ENCODE measurements around the gene CTNNA3. TPM values are rescaled to one million over a fixed set of nuclear protein-coding genes. Genes with fewer than 3 reads are reported as not detected.
"Not testable (repeated sequence)": the region's sequence is repeated elsewhere in the genome, so short reads cannot be mapped to it uniquely, and the experiment has no call there.

CTNNA3 gene
- total and polyA plus RNA-seq, 7 donors: 0.85 to 66.2 (median 28.1) TPM

DNA sequence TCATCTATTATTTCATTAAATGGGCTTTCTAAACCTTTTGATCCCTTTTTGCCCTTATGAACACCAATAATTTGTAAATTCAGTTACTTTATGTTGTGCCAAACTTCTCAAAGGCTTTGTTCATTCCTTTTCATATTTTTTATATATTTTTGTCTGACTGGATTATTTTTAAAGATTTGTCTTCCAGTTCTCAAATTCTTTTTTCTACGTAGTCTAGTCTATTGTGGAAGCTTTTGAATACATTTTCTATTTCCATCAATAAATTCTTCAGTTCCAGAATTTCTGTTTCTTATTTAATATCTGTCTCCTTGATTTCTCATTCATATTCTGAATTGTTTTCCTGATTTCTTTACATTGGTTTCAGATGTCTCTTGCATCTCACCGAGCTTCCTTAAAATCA lies 108.2 kb downstream of the CTNNA3 start:
- 88 to 89% (median 88%) methylated on average over 2 of the region's 2 CpGs for WGBS, 3 donors
- no peaks in the 10 kb centered on the region for H3K4me1 ChIP-seq
- H3K4me3 ChIP-seq: no peak overlapping the region
- intact Hi-C loops (cut with DNase I): no loop called here
- H3K9me3 ChIP-seq: peaks cover 12% of the 10 kb centered on the region
- H3K27ac ChIP-seq: no peak overlapping the region
- TF ChIP-seq, protein P1, sequence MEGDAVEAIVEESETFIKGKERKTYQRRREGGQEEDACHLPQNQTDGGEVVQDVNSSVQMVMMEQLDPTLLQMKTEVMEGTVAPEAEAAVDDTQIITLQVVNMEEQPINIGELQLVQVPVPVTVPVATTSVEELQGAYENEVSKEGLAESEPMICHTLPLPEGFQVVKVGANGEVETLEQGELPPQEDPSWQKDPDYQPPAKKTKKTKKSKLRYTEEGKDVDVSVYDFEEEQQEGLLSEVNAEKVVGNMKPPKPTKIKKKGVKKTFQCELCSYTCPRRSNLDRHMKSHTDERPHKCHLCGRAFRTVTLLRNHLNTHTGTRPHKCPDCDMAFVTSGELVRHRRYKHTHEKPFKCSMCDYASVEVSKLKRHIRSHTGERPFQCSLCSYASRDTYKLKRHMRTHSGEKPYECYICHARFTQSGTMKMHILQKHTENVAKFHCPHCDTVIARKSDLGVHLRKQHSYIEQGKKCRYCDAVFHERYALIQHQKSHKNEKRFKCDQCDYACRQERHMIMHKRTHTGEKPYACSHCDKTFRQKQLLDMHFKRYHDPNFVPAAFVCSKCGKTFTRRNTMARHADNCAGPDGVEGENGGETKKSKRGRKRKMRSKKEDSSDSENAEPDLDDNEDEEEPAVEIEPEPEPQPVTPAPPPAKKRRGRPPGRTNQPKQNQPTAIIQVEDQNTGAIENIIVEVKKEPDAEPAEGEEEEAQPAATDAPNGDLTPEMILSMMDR (IDR thresholded peaks at IDR 0.05): no peak
- no peaks in the 10 kb centered on the region for H3K27me3 ChIP-seq (ENCODE audit: insufficient read depth in 3 of 3, low read length in 2 of 3)
- ATAC-seq (no peak), DNase-seq (no peak)
- no peaks in the 10 kb centered on the region for H3K36me3 ChIP-seq (ENCODE audit: insufficient read depth in 1 of 2, low read depth in 1 of 2)

DNA sequence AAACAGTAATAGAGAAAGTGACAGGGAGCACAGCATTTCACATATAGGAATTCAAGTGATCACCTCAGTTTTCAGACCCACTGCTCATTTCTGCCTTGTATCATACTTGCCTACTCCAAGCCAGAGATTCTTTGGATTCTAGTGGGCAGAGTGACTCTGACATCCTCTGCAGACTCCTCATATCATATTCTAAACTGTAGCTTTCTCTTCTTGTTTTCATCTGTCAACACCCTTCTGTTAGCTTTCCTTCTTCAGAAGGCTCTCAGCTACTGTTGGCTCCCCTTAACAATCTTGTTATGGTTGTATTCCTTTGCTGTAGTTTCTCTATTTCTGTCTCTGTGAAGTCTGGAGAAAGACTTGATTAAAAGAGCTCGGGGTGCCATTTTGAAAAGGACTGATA lies 120.5 kb downstream of the CTNNA3 start:
- no peaks in the 10 kb centered on the region for H3K27me3 ChIP-seq (ENCODE audit: insufficient read depth in 3 of 3, low read length in 2 of 3)
- peak in 2 of 4 donors; percentile 34 to 54 for ATAC-seq
- H3K4me3 ChIP-seq: no peak overlapping the region
- no peaks in the 10 kb centered on the region for H3K36me3 ChIP-seq (ENCODE audit: insufficient read depth in 1 of 2, low read depth in 1 of 2)
- H3K4me1 ChIP-seq: no peaks in the 10 kb centered on the region
- H3K27ac ChIP-seq: no peak overlapping the region
- TF ChIP-seq, protein P1 (IDR thresholded peaks at IDR 0.05): no peak
- H3K9me3 ChIP-seq: no peaks in the 10 kb centered on the region
- intact Hi-C loops (cut with DNase I): no loop called here
- 78 to 88% (median 86%) methylated on average over 1 of the region's 1 CpG for WGBS, 3 donors
- no peak for DNase-seq

DNA sequence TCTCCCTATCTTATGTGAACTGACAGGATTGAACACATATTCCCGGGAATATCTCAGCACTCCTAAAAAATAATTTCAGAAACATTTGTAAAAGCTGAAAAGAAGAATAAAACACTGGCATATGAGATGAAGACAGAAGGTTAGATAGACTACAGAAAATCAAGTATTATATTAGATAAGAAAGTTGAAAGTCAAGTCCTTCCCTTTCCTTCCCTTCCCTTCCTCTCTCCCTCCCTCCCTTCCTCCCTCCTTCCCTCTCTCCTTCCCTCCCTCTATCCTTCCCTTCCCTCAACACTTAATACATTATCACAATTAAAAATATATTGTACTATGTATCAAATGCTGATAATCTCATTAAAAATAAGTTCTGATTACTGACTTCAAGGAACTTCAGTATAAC lies 122.5 kb downstream of the CTNNA3 start:
- H3K36me3 ChIP-seq (ENCODE audit: insufficient read depth in 1 of 2, low read depth in 1 of 2): no peaks in the 10 kb centered on the region
- TF ChIP-seq, protein P1 (IDR thresholded peaks at IDR 0.05): no peak
- no peaks in the 10 kb centered on the region for H3K9me3 ChIP-seq
- H3K4me3 ChIP-seq: no peak overlapping the region
- H3K27me3 ChIP-seq (ENCODE audit: insufficient read depth in 3 of 3, low read length in 2 of 3): no peaks in the 10 kb centered on the region
- no peaks in the 10 kb centered on the region for H3K4me1 ChIP-seq
- ATAC-seq (no peak), DNase-seq (no peak)
- 81 to 92% (median 88%) methylated on average over 1 of the region's 1 CpG for WGBS, 3 donors
- H3K27ac ChIP-seq: no peak overlapping the region
- intact Hi-C loops (cut with DNase I): no loop called here

DNA sequence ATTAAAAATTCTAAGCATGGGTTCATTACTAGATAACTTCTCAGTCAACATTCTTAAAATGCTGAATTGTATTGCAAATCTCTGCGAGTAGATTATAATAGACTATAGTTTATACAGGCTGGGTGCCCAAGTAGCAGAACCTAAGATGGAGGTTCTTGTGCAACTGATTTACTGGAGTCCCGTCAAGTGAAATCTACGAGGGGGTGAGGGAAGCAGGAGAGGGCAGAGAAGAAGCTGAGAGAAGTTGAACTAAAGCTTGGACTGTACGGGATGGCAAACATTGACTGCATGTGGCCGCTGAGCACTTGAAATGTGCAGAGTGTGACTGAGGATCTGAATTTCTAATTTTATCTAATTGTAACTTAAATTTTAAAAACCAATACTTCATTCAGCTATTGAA lies 124.5 kb downstream of the CTNNA3 start:
- TF ChIP-seq, protein P1 (IDR thresholded peaks at IDR 0.05): no peak
- Histone ChIP-seq H3K9me3 (no peaks in the 10 kb centered on the region), H3K36me3 (ENCODE audit: insufficient read depth in 1 of 2, low read depth in 1 of 2) (no peaks in the 10 kb centered on the region), H3K4me3 (no peak overlapping the region), H3K4me1 (no peaks in the 10 kb centered on the region), H3K27ac (no peak overlapping the region), H3K27me3 (ENCODE audit: insufficient read depth in 3 of 3, low read length in 2 of 3) (no peaks in the 10 kb centered on the region)
- ATAC-seq: no peak
- intact Hi-C loops (cut with DNase I): no loop called here
- DNase-seq: no peak
- WGBS, 3 donors: 85 to 92% (median 88%) methylated on average over 5 of the region's 5 CpGs

DNA sequence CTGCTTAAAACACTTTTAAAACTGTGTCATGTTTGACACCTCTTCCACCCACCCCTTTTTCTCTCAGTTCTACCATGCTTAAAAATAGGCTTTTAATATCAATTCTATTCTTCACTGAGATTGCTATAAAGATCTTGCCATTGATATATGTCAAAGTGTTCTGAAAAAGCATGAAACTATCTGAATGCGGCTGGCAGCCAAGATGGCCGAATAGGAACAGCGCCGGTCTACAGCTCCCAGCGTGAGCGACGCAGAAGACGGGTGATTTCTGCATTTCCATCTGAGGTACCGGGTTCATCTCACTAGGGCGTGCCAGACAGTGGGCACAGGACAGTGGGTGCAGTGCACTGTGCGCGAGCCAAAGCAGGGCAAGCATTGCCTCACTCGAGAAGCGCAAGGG lies 137.7 kb downstream of the CTNNA3 start:
- H3K4me3 ChIP-seq; H3K27ac ChIP-seq; ATAC-seq; H3K27me3 ChIP-seq (ENCODE audit: insufficient read depth in 3 of 3, low read length in 2 of 3); DNase-seq; H3K4me1 ChIP-seq; intact Hi-C loops (cut with DNase I); H3K9me3 ChIP-seq; H3K36me3 ChIP-seq (ENCODE audit: insufficient read depth in 1 of 2, low read depth in 1 of 2): not testable (repeated sequence)
- 94 to 97% (median 95%) methylated on average over 14 of the region's 14 CpGs for WGBS, 3 donors

Data from psoas muscle (tissue), 8 donors.